Right atrium auricular region (tissue), 2 donors: Measurements from ENCODE around the gene MED22. TPM values are rescaled to one million over a fixed set of nuclear protein-coding genes. Genes with fewer than 3 reads are reported as not detected.
"Not testable (repeated sequence)": the region's sequence is repeated elsewhere in the genome, so short reads cannot be mapped to it uniquely, and the experiment has no call there.

ENCODE experiments used
- DNase-seq: peaks from one replicate; pipeline ENCODE4 v3.0.0-alpha.2; 2019; ENCODE audit warnings: low spot score
- H3K27ac ChIP-seq, 2 donors: fragments of 200-600 bp; sonication (generic); 1 replicate in 1 of 2; 2 replicates in 1 of 2; pipeline ENCODE4 v1.5.1; 2016 to 2019
- H3K27me3 ChIP-seq, 2 donors: fragments of 200-600 bp; sonication (generic); one replicate each; pipeline versions ENCODE4 v1.5.1 to v1.6.0; 2017 to 2019
- H3K36me3 ChIP-seq: fragments of 200-600 bp; sonication (generic); one replicate; pipeline ENCODE4 v1.5.1; 2016
- H3K4me1 ChIP-seq, 2 donors: fragments of 200-600 bp; sonication (generic); one replicate each; pipeline versions ENCODE4 v1.5.1 to v1.6.0; 2017 to 2019
- H3K4me3 ChIP-seq, 2 donors: fragments of 200-600 bp; sonication (generic); 1 replicate in 1 of 2; 2 replicates in 1 of 2; pipeline ENCODE4 v1.5.1; 2017 to 2019; ENCODE audit warnings: mild to moderate bottlenecking in 1 of 2, moderate library complexity in 1 of 2
- H3K9me3 ChIP-seq, 2 donors: fragments of 200-600 bp; sonication (generic); one replicate each; pipeline ENCODE4 v1.5.1; 2019
- CTCF ChIP-seq, 2 donors: fragments of 200-600 bp; sonication (generic); IDR thresholded peaks; one replicate each; pipeline ENCODE4 v1.5.1; 2019; ENCODE audit warnings: antibody characterized with exemption in 2 of 2
- total RNA-seq, 2 donors: library from RNA; depleted of rRNA; stranded (reverse); fragments of >200 nt; gene quantifications; one replicate each; pipeline ENCODE4 v1.1.0, GENCODE V29; 2016

The MED22 gene
- total RNA-seq, result 10 to 100 TPM; 15.1 to 24.6 TPM

- Histone ChIP-seq H3K27ac (peak within 1 kb of the TSS; percentile 86 to 94), H3K27me3 (no peaks in the 10 kb centered on the region), H3K4me3 (peak within 1 kb of the TSS; percentile 92 to 97), H3K9me3 (no peaks in the 10 kb centered on the region), H3K4me1 (peaks cover 0 to 29% of the 10 kb centered on the region in 2 donors), H3K36me3 (peaks cover 62% of the 10 kb centered on the region)
- no peak for TF ChIP-seq CTCF (IDR thresholded peaks at IDR 0.05)
- DNase-seq, result peak; percentile 97
Observed at GRCh38 chr9:133347985-133348717, at the start of gene MED22, which contains the start of gene RPL7A. Gene MED22 (minus strand): TSS chr9:133348131. CDS start chr9:133346662, 1,469 bp downstream. Gene RPL7A (plus strand): TSS chr9:133348218. CDS start chr9:133348244, 26 bp downstream.

- H3K4me3 ChIP-seq, result no peak overlapping the region
- H3K9me3 ChIP-seq, result no peaks in the 10 kb centered on the region
- H3K36me3 ChIP-seq, result no peaks in the 10 kb centered on the region
- DNase-seq, result no peak
- no peaks in the 10 kb centered on the region for H3K4me1 ChIP-seq
- TF ChIP-seq CTCF (IDR thresholded peaks at IDR 0.05), result no peak
- H3K27me3 ChIP-seq, result no peaks in the 10 kb centered on the region
- no peak overlapping the region for H3K27ac ChIP-seq
Observed at GRCh38 chr9:133397370-133397769, 49.4 kb upstream of the MED22 start.

GRCh38 chr9:133396952-133397351 lies 49.0 kb upstream of the MED22 start:
- no peak for DNase-seq
- no peaks in the 10 kb centered on the region for H3K27me3 ChIP-seq
- peak in 1 of 2 donors; percentile 18 for TF ChIP-seq CTCF (IDR thresholded peaks at IDR 0.05)
- no peak overlapping the region for H3K4me3 ChIP-seq
- H3K27ac ChIP-seq, result no peak overlapping the region
- no peaks in the 10 kb centered on the region for H3K4me1 ChIP-seq
- no peaks in the 10 kb centered on the region for H3K9me3 ChIP-seq
- no peaks in the 10 kb centered on the region for H3K36me3 ChIP-seq

- H3K4me1 ChIP-seq, result no peaks in the 10 kb centered on the region
- no peak for DNase-seq
- H3K4me3 ChIP-seq, result no peak overlapping the region
- no peak overlapping the region for H3K27ac ChIP-seq
- no peaks in the 10 kb centered on the region for H3K27me3 ChIP-seq
- no peaks in the 10 kb centered on the region for H3K9me3 ChIP-seq
- no peak for TF ChIP-seq CTCF (IDR thresholded peaks at IDR 0.05)
- no peaks in the 10 kb centered on the region for H3K36me3 ChIP-seq
Observed at GRCh38 chr9:133394687-133395271, 46.8 kb upstream of the MED22 start.

- Histone ChIP-seq H3K27me3 (no peaks in the 10 kb centered on the region), H3K9me3 (no peaks in the 10 kb centered on the region)
Observed at GRCh38 chr9:133393399-133393798, 45.5 kb upstream of the MED22 start.

GRCh38 chr9:133392308-133392707 lies 44.4 kb upstream of the MED22 start:
- H3K9me3 ChIP-seq, H3K27me3 ChIP-seq, H3K36me3 ChIP-seq, H3K4me1 ChIP-seq, H3K4me3 ChIP-seq, DNase-seq, H3K27ac ChIP-seq: not testable (repeated sequence)

More at GRCh38 chr9:133393399-133393798, 45.5 kb upstream of the MED22 start:
- Histone ChIP-seq H3K4me3 (no peak overlapping the region), H3K36me3 (no peaks in the 10 kb centered on the region), H3K4me1 (no peaks in the 10 kb centered on the region), H3K27ac (no peak overlapping the region)
- no peak for TF ChIP-seq CTCF (IDR thresholded peaks at IDR 0.05)
- DNase-seq, result no peak

GRCh38 chr9:133391449-133391848 lies 43.5 kb upstream of the MED22 start:
- not testable (repeated sequence) for H3K4me1 ChIP-seq, H3K27ac ChIP-seq, H3K9me3 ChIP-seq, DNase-seq, H3K36me3 ChIP-seq, H3K27me3 ChIP-seq, H3K4me3 ChIP-seq
